DMS153 treated with DMSO at 0.1 percent for 48 hours (cell line): ENCODE data around the gene HAUS1.
A peak's percentile ranks its signal among the peaks of the same experiment; 100 is the strongest.

Source experiments
- DNase-seq: peaks from one replicate; lab custom pipeline; 2025; ENCODE audit not compliant: unreplicated experiment; lab: John Stamatoyannopoulos, UW

HAUS1 gene

GRCh38 chr18:46104128-46104911, at the start of gene HAUS1:
Gene HAUS1 (plus strand): TSS chr18:46104385. CDS start chr18:46104412, 27 bp downstream.
- DNase-seq: peak; percentile 91

- DNase-seq: no peak
Observed at GRCh38 chr18:46054956-46055837, 49.0 kb upstream of the HAUS1 start.

- no peak for DNase-seq
Observed at GRCh38 chr18:46055838-46056230, 48.4 kb upstream of the HAUS1 start.

DNA sequence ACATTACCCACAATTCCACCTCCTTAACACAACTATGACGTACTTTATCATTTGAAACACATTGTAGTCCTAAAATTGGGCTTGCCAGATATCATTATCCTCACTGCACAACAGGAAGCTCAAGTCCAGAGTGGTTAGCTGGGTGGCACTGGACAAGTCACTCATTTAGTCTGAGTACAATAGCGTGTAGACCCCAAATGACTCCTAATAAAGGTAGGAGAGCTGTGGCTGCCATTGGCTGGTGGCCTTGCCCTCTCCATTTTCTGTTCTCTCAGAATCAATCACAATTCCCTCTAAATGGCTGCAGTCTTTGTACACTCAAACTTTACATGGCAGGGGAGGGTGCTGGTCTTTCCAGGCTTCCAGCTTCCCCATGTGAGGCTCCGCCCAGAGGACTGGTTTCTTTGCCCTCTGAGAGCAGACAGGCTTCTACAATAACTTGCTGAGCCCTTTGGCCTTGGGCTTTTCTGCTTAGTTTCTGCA, 43.8 kb upstream of the HAUS1 start:
- DNase-seq: no peak

GRCh38 chr18:46061387-46061786, 42.8 kb upstream of the HAUS1 start:
- no peak for DNase-seq

DNA sequence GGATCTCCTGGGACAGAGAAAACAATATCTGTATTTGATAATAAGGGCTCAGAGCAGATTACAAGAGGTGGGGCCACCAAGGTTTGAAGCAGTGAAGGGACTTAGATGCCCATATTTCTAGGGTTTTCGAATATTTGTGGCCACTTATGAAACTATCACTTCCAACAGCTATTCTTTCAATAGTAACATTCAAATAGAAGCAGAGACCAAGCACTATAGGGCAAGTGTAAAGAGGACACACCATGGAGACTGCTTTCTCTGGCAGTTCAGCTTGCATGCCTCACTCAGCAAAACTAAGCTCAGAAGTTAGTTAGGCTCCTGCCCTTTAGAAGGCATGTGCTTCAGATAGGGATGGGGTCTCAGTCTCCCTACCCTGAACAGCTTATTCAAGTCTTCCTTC, 42.4 kb upstream of the HAUS1 start:
- no peak for DNase-seq

DNA sequence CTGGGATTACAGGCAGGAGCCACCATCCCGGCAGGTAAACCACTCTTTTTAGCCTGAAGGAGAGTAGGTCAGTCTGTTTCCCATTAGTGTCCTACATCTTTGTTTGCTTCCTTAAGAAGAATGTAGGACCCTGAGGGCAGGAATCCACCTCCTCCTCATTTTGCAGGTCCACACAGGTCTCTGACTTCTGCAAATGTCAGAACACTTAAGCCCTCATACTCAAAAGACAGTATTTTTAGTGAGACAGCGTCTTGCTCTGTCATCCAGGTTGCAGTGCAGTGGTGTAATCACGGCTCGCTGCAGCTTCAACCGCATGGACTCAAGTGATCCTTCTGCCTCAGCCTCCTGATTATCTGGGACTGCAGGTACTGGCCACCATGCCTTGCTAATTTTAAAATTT, 41.4 kb upstream of the HAUS1 start:
- no peak for DNase-seq

- DNase-seq: no peak
Observed at GRCh38 chr18:46067438-46068007, 36.7 kb upstream of the HAUS1 start.

DNA sequence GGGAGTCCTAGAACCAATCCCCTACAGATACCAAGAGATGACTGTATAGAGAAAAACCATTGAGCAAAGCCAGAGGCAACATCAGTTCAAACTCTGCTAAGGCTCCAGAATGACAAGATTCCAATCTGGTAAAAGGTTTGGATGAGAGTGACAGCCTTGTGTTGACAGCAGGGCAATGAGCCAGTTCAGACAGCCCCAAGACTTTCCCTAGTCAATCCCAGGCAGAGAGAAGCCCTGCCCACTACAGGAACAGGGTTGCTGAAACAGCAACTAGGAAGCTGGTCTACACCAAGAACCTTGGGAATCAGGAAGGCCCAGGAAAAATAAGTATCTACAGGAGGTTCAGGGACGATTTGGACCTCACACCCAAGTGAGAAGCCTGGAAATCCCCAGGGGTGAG, 35.4 kb upstream of the HAUS1 start:
- no peak for DNase-seq

- DNase-seq: no peak
Observed at GRCh38 chr18:46069524-46069923, 34.7 kb upstream of the HAUS1 start.

- no peak for DNase-seq
Observed at GRCh38 chr18:46070232-46070631, 34.0 kb upstream of the HAUS1 start.

- no peak for DNase-seq
Observed at GRCh38 chr18:46070815-46071652, 33.2 kb upstream of the HAUS1 start.

DNA sequence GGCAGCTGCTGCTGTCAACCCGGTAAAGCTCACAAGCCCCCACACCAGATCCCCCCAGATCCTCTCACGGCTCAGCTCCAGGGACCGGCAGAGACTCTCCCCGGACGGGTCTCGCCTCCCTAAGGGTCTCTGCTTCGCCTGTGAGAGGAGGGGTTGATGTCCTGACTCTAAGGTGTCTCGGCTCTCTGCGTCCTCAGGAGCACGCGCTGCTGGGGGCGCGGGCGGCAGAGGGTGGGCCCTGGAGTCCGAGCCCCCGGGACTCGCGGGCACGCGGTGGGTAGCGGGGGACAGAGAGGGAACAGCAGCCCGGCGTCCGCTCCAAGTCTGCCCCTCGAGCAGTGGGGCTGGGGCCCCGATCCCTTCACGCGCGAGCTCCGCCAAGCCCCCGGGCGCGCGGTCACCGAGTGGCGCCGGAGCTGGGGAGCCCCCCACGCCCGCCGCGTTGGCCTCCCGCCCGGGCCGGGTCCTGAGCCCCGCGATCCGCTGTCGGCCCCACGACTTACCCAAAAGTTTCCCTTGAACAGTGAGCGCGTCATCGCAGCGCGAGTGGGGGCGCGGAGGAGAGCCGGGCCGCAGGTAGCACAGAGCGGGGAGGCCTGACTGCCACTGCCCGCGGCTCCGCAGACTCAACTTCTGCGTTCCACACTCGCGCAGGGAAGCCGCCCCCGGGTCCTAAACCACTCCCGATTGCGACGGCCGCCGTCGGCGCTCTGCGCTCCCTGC, 32.4 kb upstream of the HAUS1 start, which contains the start of gene PSTPIP2:
TSS of gene PSTPIP2 (minus strand) at position 608 of the 723 bp plus-strand sequence. CDS start at position 536, 72 bp downstream.
- DNase-seq: no peak

DNA sequence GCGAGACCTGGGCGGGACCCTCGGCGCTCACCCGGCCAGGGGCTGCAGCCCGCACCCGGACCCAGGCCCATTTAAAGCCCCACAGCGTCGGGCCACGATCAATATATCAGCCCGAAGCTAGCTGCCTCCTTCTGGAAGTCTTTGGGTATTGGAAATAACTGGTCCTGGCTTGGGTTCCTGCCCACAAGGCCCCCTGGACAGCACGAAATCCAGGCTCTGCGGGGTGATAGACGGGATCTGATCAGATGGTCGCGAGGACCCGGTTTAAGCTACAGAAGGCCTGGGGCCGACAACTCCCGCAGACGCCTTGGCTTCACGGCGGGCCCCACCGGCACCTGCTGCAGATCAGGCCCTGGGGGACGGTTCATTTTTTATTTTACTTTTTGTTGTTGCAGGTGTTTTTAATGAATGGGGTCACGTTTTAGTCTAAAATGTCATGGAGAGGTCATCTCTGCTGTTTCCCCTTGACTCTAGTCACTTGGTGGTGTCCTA, 31.8 kb upstream of the HAUS1 start:
- DNase-seq: no peak

DNA sequence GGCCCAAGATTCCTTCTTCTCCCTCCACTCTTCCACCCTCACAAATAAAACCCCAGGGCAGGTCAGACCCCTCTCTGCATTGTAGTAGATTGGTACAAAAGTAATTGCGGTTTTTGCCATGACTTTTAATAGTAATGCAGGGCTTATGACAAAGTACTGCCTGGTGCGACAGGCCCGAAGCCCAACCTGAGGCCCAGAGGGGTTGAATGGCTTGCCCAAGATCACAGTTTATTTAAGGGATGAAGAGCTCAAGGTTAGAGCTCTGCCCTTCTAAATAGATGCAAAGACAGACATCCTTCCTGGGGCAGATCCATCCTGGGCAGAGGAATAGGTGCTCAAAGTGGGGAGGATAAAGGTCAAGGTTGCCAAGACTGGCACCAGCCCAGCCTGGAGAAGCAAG, 31.2 kb upstream of the HAUS1 start:
- no peak for DNase-seq

- peak; percentile 57 for DNase-seq
Observed at GRCh38 chr18:46073474-46074331, 30.5 kb upstream of the HAUS1 start.

GRCh38 chr18:46079336-46079735, 24.8 kb upstream of the HAUS1 start:
- DNase-seq: no peak

DNA sequence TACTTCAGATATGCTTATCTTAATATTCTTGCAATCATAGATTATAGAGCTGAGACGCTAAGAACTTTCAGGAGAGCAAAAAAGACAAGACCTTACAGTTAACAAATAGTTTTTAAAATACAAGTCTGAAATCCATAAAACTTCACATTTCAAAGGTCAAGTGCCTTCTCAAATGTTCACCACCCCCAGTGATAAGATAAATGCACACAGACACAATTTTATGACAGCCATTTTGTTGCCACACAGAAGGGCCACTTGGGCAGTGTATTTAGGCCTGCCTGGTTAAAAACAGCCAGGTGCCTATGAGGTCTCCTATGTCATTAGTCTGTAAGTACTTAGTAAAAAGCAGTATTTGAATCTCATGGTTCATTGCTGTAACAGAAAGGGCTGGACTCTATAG, 24.0 kb upstream of the HAUS1 start:
- DNase-seq: no peak

- no peak for DNase-seq
Observed at GRCh38 chr18:46084431-46084830, 19.8 kb upstream of the HAUS1 start.
